ES-I3 (cell line): Measurements from ENCODE around the gene WFS1.

Experiments used
- H3K36me3 ChIP-seq: 2 replicates; pipeline ENCODE4 v1.6.1; 2013; ENCODE audit warnings: mild to moderate bottlenecking, low read length, control low read depth, moderate library complexity; ENCODE audit not compliant: insufficient read depth
- H3K4me1 ChIP-seq: 2 replicates; pipeline ENCODE4 v1.6.1; 2013; ENCODE audit warnings: mild to moderate bottlenecking, control low read depth, low read length; ENCODE audit not compliant: insufficient read depth
- H3K9ac ChIP-seq: 2 replicates; pipeline ENCODE4 v1.6.1; 2013; ENCODE audit warnings: low read depth, mild to moderate bottlenecking, low read length, moderate library complexity
- H3K9me3 ChIP-seq: 2 replicates; pipeline ENCODE4 v1.6.1; 2013; ENCODE audit warnings: mild to moderate bottlenecking, low read length, moderate library complexity; ENCODE audit not compliant: control insufficient read depth, insufficient read depth

WFS1 gene

DNA sequence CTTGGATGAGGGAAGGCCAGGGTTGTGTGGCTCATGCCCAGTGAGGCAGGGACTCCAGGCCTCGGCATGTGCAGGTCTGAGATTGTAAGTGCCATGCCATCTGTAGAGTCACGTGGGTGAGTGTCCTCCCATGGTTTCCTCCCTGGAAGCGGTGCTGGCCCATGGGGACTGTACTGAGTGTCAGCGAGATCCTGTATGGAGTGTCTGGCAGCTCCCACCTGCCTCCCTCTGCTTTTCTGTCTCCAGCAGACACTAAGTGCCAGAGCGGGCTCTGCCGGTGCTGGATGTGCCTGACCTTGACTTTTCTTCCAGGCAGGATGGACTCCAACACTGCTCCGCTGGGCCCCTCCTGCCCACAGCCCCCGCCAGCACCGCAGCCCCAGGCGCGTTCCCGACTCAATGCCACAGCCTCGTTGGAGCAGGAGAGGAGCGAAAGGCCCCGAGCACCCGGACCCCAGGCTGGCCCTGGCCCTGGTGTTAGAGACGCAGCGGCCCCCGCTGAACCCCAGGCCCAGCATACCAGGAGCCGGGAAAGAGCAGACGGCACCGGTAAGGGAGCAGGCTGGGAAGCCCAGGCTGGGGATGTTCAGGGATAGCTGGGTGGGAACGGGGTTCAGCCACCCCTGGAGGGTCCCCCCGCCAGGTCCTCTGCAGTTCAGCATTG is 7.6 kb downstream of the WFS1 start:
- Histone ChIP-seq H3K9me3 (no peaks in the 10 kb centered on the region), H3K4me1 (peaks cover 16% of the 10 kb centered on the region), H3K36me3 (no peaks in the 10 kb centered on the region; the same call in 1 of the 2 replicates), H3K9ac (no peak overlapping the region)

DNA sequence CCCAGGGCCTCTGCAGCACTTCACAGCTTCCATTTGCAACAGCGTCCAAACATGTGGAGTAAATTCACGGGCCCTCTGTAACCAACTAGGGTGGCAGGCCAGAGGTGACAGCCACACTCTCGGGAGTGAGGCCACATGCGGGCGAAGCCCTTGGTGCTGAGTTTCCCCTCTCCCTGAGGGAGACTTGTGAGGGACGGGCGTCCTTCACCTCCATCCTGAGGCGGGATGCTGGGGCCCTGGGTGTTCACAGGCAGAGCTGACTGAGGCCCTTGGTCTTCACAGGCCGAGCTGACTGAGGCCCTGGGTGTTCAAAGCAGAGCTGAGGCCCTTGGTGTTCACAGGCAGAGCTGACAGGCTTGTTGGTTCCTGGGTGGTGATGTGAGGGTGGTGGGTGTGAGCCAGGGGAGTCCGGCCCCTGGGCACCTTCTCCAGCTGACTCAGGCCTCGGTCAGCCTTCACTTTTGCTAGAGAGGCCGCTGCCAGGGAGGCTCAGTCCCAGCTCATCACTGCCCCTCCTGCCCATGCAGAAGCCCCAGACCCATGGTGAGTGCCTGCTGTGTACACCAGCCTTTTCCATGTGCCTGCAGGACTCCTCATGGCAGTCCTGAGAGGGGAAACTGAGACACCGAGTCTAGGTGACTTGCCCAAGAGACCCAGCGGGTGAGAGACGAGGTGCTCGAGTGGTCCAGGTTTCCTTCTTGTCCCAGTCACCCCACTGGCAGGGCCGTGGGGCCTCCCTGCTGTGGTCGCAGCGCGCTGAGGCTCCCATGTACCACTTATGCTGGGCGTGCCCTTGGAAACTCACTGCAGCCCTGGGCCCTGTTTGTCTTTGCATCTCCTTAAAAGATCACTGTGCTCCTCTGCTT is 8.5 kb downstream of the WFS1 start:
- Histone ChIP-seq H3K9ac (no peak overlapping the region), H3K4me1 (peaks cover 15% of the 10 kb centered on the region), H3K9me3 (no peaks in the 10 kb centered on the region), H3K36me3 (no peaks in the 10 kb centered on the region; the same call in 1 of the 2 replicates)

DNA sequence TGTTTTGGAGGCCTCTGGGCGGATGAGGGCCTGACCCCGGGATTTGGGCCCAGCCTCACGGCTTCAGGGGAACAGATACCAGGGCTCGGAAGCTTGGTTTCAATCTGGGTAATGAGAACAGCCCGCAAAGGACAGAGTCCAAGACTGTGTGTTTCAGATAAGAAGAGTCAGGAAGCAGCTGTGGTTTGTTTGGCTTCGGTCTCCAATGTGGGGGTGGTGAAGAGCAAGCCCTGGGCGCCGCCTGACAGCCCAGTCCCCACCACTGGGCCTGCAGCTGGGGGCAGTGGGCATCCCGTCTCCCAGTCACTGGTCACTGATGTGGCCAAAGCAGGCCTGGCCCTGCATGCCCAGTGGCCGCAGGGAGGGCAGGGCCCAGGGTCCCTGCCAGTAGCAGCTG is 9.1 kb downstream of the WFS1 start:
- H3K9ac ChIP-seq = no peak overlapping the region

DNA sequence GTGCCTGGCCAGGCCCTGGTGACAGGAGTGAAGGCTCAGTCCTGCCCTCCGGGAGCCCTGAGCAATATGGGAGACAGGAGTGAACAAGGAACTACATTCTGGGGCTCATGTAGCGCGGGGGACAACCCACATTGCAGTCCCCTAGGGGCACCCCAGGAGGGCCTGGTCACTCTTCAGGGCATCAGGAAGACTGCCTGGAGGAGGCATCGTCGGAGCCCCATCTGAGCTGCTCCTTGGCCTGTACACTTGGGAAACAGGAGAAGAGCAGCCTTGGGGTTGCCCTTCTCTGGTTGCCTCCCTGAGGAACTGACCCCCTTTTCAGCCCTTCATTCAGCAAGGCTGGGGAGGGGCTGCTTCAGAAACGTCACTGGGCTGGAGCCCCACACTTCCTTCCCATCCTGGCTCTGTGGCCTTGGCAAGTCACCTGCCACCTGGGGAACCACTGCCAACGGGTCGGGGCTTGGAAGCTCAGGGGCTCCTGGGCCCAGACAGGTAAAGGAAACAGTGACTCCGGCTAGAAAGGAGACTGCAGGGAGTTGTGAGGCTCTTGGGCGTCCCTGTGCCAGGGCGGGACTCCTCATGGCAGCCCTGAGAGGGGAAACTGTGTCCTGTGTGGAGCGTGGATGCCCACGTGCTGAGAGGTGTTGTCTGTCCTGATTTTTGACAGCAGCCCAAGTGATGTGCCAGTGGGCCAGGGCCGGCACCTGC is 10.1 kb downstream of the WFS1 start:
- no peak overlapping the region for H3K9ac ChIP-seq

More for the DNA sequence above, 9.1 kb downstream of the WFS1 start:
- Histone ChIP-seq H3K36me3 (no peaks in the 10 kb centered on the region; the same call in 1 of the 2 replicates), H3K4me1 (peaks cover 9% of the 10 kb centered on the region), H3K9me3 (no peaks in the 10 kb centered on the region)

DNA sequence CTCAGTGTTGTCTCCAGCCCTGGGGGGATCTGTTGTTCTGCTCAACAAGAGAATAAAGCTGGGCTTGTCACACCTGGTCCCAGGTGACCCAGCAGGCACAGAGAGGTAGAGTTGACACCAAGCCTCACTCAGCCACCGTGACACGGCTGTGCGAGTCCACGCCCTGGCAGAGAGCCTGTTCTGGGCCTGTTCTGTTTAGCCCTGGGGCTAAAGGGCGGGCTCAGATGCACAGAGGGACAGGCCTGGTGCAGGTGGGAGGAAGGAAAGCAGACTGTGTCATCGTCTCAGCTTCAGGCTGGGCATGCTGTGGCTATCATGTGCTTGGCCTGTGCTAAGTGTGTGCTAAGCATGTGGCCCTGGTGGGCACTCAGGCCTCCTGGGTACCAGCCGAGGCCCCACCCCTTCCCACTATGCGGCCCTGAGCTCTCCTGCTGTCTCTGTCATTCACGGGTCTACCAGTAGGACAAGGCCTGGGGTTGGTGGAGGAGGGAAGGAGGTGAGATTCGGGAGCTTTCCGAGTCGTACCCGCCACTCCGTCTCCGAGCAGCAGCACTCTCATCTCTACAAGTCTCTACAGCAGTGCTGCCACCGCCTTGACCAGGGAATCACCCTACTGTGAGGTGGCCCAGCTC is 10.8 kb downstream of the WFS1 start:
- no peak overlapping the region for H3K9ac ChIP-seq
- H3K4me1 ChIP-seq = no peaks in the 10 kb centered on the region
- H3K36me3 ChIP-seq = no peaks in the 10 kb centered on the region; the same call in 1 of the 2 replicates
- H3K9me3 ChIP-seq = no peaks in the 10 kb centered on the region

More for the DNA sequence above, 10.1 kb downstream of the WFS1 start:
- no peaks in the 10 kb centered on the region; the same call in 1 of the 2 replicates for H3K36me3 ChIP-seq
- peaks cover 3% of the 10 kb centered on the region for H3K4me1 ChIP-seq
- no peaks in the 10 kb centered on the region for H3K9me3 ChIP-seq

DNA sequence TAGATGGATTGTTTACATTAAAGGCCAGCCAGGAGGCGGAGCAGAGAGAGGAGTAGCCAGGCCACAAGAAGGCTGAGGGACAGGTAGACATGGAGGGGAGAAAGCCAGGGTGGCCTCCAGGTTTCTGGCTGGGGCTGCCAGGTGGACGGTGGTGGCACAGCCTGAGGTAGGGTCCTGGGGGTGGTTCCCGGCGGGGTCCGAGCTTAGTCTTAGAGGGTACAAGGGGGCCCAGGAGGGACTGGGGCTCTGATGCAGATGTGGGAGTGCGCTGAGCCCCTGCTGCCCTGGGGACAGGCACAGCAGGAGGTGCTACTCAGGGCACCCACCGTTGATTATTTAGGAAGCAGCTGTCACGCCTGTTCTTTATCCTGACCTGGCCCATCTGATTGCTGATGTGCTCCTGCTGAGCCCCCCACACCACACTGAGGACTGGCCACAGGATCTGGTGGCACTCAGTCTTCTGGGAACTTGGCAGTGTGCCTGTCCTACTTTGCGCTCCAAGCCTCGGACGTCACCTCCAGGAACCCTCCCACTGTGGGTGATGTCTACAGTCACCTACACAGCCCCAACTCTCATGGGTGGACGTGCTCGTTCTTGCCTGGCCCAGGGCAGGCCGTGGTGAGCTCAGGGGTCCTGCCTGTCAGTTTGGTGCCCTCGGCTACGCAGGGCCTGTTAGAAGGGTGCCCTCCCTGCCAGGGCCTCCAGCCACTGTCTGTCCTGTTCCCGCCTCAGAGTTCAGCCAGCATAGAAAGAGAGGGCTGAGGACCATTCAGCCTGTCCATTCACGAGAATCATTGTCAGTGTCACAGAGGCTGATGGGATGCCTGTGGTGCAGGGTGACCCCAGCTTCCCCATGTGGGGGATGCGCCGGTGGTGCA is 12.0 kb downstream of the WFS1 start:
- Histone ChIP-seq H3K4me1 (no peaks in the 10 kb centered on the region), H3K9me3 (no peaks in the 10 kb centered on the region), H3K36me3 (no peaks in the 10 kb centered on the region; the same call in 1 of the 2 replicates), H3K9ac (no peak overlapping the region)

DNA sequence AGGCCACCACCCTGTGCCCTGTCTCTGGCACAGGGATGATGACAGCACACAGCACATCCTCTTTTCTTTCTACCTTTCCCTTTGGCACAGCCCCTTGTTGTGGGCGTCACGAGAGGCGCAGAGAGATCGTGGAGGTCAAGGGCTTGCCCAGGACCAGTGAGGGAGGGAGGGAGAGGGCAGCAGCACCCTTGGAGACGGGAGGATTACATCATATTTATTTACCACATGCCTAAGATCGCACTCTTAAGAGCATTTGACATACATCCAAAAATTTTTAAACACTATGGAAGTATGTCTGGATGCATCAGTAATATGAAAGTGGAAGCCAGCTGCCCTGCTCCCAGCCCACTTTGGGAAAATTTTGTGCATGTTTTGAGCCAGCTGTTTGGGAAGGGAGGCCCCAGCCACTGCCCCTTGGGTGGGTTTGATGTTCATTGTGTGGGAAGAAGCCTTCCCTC is 12.7 kb downstream of the WFS1 start:
- H3K9ac ChIP-seq = no peak overlapping the region
- H3K36me3 ChIP-seq = no peaks in the 10 kb centered on the region; the same call in 1 of the 2 replicates
- H3K9me3 ChIP-seq = no peaks in the 10 kb centered on the region
- no peaks in the 10 kb centered on the region for H3K4me1 ChIP-seq

DNA sequence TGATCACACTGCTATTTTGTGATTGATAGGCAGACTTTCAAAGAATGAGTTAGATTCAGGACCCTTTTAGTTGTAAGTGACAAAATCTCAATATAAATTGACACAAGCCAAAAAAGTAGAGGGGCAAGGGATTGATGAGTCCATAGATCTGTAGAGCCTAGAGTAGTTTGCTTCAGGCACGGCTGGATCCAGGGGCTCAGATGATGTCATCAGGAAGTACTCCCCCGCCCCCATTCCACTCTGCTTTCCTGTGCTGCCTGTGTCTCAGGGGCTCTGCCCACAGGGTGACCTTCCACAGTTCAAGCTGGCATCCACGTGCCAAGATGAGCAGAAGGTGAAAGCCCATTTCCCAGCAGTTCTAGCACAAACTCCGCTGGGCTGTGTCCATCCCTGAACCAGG is 13.6 kb downstream of the WFS1 start:
- no peaks in the 10 kb centered on the region for H3K9me3 ChIP-seq
- no peaks in the 10 kb centered on the region for H3K4me1 ChIP-seq
- no peaks in the 10 kb centered on the region; the same call in 1 of the 2 replicates for H3K36me3 ChIP-seq
- no peak overlapping the region for H3K9ac ChIP-seq

DNA sequence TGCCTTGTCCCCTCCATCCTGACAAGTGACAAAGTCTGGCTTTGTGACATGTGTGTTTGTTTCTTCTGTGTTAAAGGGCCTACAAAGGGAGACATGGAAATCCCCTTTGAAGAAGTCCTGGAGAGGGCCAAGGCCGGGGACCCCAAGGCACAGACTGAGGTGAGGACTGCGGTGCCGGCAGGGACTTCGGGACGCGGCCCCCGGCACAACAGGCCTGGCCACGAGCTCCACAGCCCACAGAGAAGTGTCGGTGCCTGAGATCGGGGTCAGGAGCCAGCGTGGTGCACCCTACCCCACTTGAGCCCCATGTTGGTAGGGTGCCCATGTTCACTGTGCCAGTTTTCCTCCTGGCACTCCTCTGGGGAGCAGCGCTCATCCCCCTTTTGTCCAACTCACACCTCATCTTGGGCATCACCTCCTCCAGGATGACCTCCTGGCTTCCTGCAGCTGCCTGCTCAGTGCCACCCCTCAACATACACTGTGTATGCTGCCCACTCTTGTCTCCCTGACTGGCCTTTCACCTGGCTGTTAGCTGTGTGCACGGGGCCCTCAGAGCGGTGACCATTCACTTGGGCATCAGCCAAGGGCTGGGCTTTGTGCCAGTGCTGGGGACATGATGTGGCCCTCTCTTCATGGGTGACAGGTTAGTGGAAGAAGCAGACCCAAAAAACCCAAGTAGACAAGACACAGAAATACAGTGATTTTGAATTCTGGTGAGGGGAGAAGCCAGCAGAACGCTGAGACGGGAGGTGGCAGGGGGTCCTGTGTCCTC is 17.6 kb downstream of the WFS1 start:
- H3K36me3 ChIP-seq = no peaks in the 10 kb centered on the region; the same call in 1 of the 2 replicates

DNA sequence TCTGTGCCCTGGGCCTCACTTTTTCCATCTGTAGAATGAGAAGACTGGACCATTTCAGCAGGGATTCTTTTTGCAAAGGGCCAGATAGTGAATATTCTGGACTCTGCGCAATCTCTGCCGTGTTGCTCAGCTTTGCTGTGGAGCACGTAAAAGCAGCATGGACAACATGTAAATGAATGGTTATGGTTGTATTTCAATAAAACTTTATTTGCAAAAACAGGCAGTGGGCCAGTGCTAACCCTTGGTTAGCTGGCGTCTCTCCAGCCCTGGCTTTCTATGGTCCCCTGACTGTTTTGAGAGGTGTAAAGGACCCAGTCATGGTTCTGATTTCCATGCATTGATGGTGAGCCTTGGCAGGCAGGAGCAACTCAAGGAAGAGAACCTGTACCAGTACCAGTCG is 18.7 kb downstream of the WFS1 start:
- H3K9me3 ChIP-seq = no peaks in the 10 kb centered on the region
- no peak overlapping the region for H3K9ac ChIP-seq
- no peaks in the 10 kb centered on the region; the same call in 1 of the 2 replicates for H3K36me3 ChIP-seq
- H3K4me1 ChIP-seq = no peaks in the 10 kb centered on the region

More for the DNA sequence above, 17.6 kb downstream of the WFS1 start:
- H3K9me3 ChIP-seq = no peaks in the 10 kb centered on the region
- H3K9ac ChIP-seq = no peak overlapping the region
- no peaks in the 10 kb centered on the region for H3K4me1 ChIP-seq

DNA sequence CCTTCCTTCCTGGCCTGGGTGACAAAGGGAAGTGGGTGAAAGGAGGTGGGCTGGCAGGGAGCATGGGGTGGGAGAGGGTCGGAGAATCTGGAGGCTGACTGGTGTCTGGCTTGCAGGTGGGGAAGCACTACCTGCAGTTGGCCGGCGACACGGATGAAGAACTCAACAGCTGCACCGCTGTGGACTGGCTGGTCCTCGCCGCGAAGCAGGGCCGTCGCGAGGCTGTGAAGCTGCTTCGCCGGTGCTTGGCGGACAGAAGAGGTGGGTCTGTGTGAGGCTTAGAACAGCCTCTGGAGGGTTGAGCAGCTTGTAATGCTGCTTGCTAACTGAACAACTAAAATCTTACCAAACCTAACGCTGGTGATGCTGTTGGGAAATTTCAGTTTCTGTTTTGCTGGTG is 19.2 kb downstream of the WFS1 start:
- no peaks in the 10 kb centered on the region for H3K9me3 ChIP-seq
- no peaks in the 10 kb centered on the region for H3K4me1 ChIP-seq
- no peaks in the 10 kb centered on the region; the same call in 1 of the 2 replicates for H3K36me3 ChIP-seq
- no peak overlapping the region for H3K9ac ChIP-seq

DNA sequence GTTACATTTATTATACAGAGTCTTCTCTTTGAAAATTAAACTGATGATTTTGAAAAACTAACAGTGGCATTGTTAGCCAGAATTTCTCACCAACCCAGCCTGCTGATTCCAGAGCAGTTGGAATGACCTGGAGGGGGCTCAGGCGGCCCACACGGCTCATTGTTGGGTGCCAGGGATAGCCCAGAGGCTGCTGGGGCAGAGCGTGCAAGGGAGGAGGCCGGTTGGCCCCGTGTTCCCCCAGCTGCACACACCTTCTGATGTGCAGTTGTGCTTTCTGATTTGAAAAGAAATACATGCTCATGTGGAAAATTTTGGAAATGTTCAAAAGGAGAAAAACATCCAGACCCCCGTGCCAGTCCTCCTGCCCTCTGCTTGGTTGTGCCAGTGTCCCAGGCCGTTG is 20.6 kb downstream of the WFS1 start:
- H3K36me3 ChIP-seq = no peaks in the 10 kb centered on the region; the same call in 1 of the 2 replicates
- H3K9ac ChIP-seq = no peak overlapping the region
- H3K9me3 ChIP-seq = no peaks in the 10 kb centered on the region
- H3K4me1 ChIP-seq = no peaks in the 10 kb centered on the region
